GM12872 (cell line): Measurements from ENCODE around the gene LCAT.
A peak's percentile ranks its signal among the peaks of the same experiment; 100 is the strongest.

Experiments used
- CTCF ChIP-seq: IDR thresholded peaks from 3 replicates; pipeline ENCODE4 v1.5.1; 2011; ENCODE audit warnings: low read depth, mild to moderate bottlenecking, low read length, moderate library complexity; ENCODE audit not compliant: insufficient read depth

LCAT gene

GRCh38 chr16:67943619-67944504 is at the start of gene LCAT:
Gene LCAT (minus strand): TSS chr16:67944120. CDS start chr16:67944101, 19 bp downstream.
- TF ChIP-seq CTCF = no peak

GRCh38 chr16:67993207-67994039 is 49.5 kb upstream of the LCAT start:
- peak; percentile 96 for TF ChIP-seq CTCF

- no peak for TF ChIP-seq CTCF
Measured at GRCh38 chr16:67992661-67993206, 48.8 kb upstream of the LCAT start.

GRCh38 chr16:67990018-67990386 is 46.1 kb upstream of the LCAT start:
- TF ChIP-seq CTCF = no peak

- no peak for TF ChIP-seq CTCF
Measured at GRCh38 chr16:67989322-67990017, 45.5 kb upstream of the LCAT start.

- TF ChIP-seq CTCF = no peak
Measured at GRCh38 chr16:67988675-67989074, 44.8 kb upstream of the LCAT start.
